Endometrium (tissue), 2 donors: Measurements from ENCODE around the gene C12orf75.

Experiments used
- FAIRE-seq: peaks from 2 replicates; lab custom pipeline; 2012; peaks lifted over from hg19 to GRCh38; lab: Jason Lieb, UNC
- donor health status: control.
- donor health status: control.

Gene C12orf75

GRCh38 chr12:105418821-105419291 lies 88.4 kb downstream of the C12orf75 start:
- no peak for FAIRE-seq

DNA sequence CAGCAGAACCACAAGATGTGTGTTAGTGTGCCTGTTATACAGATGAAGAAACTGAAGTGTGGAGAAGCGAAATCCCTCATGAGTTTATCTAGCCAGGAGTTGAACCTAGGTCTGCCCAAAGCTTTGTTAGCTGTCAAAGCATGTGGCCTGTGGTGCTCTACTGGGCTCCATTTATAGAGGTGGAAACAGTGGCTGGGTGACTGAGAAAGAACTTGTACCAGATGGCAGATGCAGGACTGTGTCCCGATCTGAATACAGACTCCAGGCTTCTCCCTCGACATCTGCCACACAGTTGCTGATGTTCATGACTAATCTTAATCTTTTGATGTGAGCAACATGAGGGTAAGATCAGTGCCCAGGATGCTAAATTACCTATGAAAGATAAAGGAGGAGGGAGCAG lies 89.1 kb downstream of the C12orf75 start:
- FAIRE-seq: no peak

DNA sequence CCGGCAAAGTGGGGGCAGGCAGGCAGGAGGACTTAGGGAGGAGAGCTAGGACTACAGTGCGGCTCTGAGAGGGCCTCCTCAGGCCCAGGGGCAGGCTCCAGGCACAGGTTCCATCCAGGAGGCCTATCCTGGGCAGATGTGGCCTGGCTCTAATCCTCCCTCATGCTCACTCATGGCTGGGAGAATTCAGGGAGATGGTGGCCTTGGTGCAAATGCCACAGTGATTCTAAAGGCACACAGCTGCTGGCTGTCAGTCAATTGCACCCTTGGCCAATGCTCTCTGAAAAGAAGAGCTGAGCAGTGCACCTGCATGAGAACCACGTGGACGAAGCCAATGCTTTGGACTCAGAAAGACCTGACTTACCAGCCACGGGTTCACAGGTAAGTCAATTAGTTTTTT lies 89.6 kb downstream of the C12orf75 start:
- FAIRE-seq: no peak

GRCh38 chr12:105420659-105421240 lies 90.3 kb downstream of the C12orf75 start:
- FAIRE-seq: peak; percentile 41
